Suprapubic skin (tissue), 4 donors: ENCODE data around the gene RPS6KA3. TPM values are rescaled to one million over a fixed set of nuclear protein-coding genes. Genes with fewer than 3 reads are reported as not detected.

Experiments
- DNase-seq, 2 donors: peaks; one replicate each; pipeline ENCODE4 v3.0.0-alpha.2; 2019; ENCODE audit warnings: low spot score in 2 of 2
- H3K27ac ChIP-seq: fragments of 200-600 bp; sonication (generic); one replicate; pipeline ENCODE4 v1.5.1; 2019
- H3K27me3 ChIP-seq: fragments of 200-600 bp; sonication (generic); one replicate; pipeline ENCODE4 v1.5.1; 2019
- H3K36me3 ChIP-seq: fragments of 200-600 bp; sonication (generic); one replicate; pipeline ENCODE4 v1.5.1; 2019
- H3K4me1 ChIP-seq: fragments of 200-600 bp; sonication (generic); one replicate; pipeline ENCODE4 v1.5.1; 2019
- H3K4me3 ChIP-seq: fragments of 200-600 bp; sonication (generic); one replicate; pipeline ENCODE4 v1.5.1; 2019; ENCODE audit warnings: mild to moderate bottlenecking
- H3K9me3 ChIP-seq: fragments of 200-600 bp; sonication (generic); one replicate; pipeline ENCODE4 v1.5.1; 2019
- EP300 ChIP-seq: sonication (generic); formaldehyde crosslinking; IDR thresholded peaks from one replicate; pipeline ENCODE4 v1.6.1; 2017; ENCODE audit warnings: antibody characterized with exemption
- POLR2A ChIP-seq, 2 donors: fragments of 450-650 bp; IDR thresholded peaks; one replicate each; pipeline ENCODE4 v1.6.1; 2017; ENCODE audit warnings: antibody characterized with exemption in 2 of 2, mild to moderate bottlenecking in 2 of 2, moderate library complexity in 2 of 2
- POLR2AphosphoS5 ChIP-seq, 3 donors: sonication (generic); formaldehyde crosslinking; IDR thresholded peaks; one replicate each; pipeline ENCODE4 v1.6.1; 2017; ENCODE audit warnings: antibody characterized with exemption in 3 of 3
- WGBS: methylation state at CpG from one replicate; pipeline ENCODE4 v1.1.5; 2018; 5-methylcytosine and 5-hydroxymethylcytosine counted together
- total RNA-seq, 4 donors: library from RNA; depleted of rRNA; stranded (reverse); fragments of >200 nt; gene quantifications; one replicate each; pipeline ENCODE4 v1.1.0, GENCODE V29; 2016
- TF ChIP-seq, protein P1 (sequence below), 2 donors: fragments of 200-600 bp in 1 of 2; fragments of 450-650 bp in 1 of 2; sonication (generic) in 1 of 2; IDR thresholded peaks; one replicate each; pipeline ENCODE4 v1.5.1; 2016 to 2019; ENCODE audit warnings: antibody characterized with exemption in 2 of 2, mild to moderate bottlenecking in 1 of 2, moderate library complexity in 1 of 2

Gene RPS6KA3
- total RNA-seq, 4 donors from 2014 or later = 27.2 to 36.0 (median 32.2) TPM

GRCh38 chrX:20217271-20217670 is 49.4 kb downstream of the RPS6KA3 start:
- Histone ChIP-seq H3K27ac (no peak overlapping the region), H3K4me3 (no peak overlapping the region), H3K27me3 (no peaks in the 10 kb centered on the region)

DNA sequence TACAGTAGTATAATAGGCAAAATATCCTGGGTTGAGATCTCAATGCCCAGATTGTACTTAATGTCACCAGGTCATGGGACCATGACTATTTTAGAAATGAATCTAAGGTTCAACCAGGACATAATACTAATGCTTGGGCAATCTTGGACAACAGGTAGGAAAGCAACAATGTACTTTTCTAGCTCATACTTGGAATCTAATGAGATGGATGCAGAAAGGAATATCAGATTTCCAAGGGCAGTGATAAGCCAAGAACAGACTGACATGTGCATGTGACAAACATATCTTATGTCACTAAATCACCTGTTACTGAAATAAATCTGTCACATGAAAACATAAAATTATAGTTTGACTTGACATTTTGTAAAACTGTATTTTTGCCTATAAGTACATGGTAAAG is 51.1 kb downstream of the RPS6KA3 start:
- Histone ChIP-seq H3K36me3 (no peaks in the 10 kb centered on the region), H3K4me3 (no peak overlapping the region), H3K4me1 (peaks cover 4% of the 10 kb centered on the region), H3K9me3 (no peaks in the 10 kb centered on the region), H3K27ac (no peak overlapping the region), H3K27me3 (no peaks in the 10 kb centered on the region)
- no peak for DNase-seq
- TF ChIP-seq, protein P1, sequence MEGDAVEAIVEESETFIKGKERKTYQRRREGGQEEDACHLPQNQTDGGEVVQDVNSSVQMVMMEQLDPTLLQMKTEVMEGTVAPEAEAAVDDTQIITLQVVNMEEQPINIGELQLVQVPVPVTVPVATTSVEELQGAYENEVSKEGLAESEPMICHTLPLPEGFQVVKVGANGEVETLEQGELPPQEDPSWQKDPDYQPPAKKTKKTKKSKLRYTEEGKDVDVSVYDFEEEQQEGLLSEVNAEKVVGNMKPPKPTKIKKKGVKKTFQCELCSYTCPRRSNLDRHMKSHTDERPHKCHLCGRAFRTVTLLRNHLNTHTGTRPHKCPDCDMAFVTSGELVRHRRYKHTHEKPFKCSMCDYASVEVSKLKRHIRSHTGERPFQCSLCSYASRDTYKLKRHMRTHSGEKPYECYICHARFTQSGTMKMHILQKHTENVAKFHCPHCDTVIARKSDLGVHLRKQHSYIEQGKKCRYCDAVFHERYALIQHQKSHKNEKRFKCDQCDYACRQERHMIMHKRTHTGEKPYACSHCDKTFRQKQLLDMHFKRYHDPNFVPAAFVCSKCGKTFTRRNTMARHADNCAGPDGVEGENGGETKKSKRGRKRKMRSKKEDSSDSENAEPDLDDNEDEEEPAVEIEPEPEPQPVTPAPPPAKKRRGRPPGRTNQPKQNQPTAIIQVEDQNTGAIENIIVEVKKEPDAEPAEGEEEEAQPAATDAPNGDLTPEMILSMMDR (IDR thresholded peaks at IDR 0.05) = no peak
- TF ChIP-seq POLR2AphosphoS5 (IDR thresholded peaks at IDR 0.05) (no peak), POLR2A (IDR thresholded peaks at IDR 0.05) (no peak), EP300 (no peak)

More at GRCh38 chrX:20217271-20217670, 49.4 kb downstream of the RPS6KA3 start:
- WGBS = 34% methylated on average over 1 of the region's 1 CpG
- H3K36me3 ChIP-seq = no peaks in the 10 kb centered on the region
- no peaks in the 10 kb centered on the region for H3K9me3 ChIP-seq
- H3K4me1 ChIP-seq = peaks cover 4% of the 10 kb centered on the region
- no peak for TF ChIP-seq POLR2A (IDR thresholded peaks at IDR 0.05)
- TF ChIP-seq, protein P1 (IDR thresholded peaks at IDR 0.05) = no peak
- no peak for TF ChIP-seq POLR2AphosphoS5 (IDR thresholded peaks at IDR 0.05)
- no peak for TF ChIP-seq EP300
- no peak for DNase-seq

DNA sequence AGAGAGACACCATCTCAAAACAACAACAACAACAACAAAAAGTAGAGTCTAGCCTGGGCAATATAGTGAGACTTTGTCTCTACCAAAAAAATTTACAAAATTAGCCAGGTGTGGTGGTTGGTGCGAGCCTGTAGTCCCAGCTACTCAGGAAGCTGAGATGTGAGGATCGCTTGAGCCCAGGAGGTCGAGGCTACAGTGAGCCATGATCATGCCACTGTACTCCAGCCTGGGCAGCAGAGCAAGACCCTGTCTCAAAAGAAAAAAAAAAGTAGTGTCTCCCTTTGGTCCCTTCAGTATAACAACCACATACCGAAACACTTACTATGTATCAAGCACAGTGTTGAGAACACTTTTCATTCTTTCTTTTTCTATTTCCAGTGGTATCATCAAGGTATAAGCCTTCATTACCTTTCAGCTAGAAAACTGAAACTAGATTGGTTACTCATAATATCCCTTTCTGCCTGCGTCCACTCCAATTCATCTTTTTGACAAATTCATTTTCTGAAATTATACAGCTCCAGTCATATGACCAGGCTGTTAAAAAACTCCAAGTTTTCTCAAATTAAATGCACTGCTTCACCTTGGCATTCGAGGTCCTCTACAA is 54.1 kb downstream of the RPS6KA3 start:
- Histone ChIP-seq H3K27me3 (no peaks in the 10 kb centered on the region), H3K27ac (no peak overlapping the region), H3K4me1 (peaks cover 1% of the 10 kb centered on the region), H3K4me3 (no peak overlapping the region), H3K9me3 (no peaks in the 10 kb centered on the region), H3K36me3 (no peaks in the 10 kb centered on the region)
- 85% methylated on average over 6 of the region's 6 CpGs for WGBS
- DNase-seq = no peak
- TF ChIP-seq POLR2AphosphoS5 (IDR thresholded peaks at IDR 0.05) (no peak), POLR2A (IDR thresholded peaks at IDR 0.05) (no peak), EP300 (no peak)
- TF ChIP-seq, protein P1 (IDR thresholded peaks at IDR 0.05) = no peak

DNA sequence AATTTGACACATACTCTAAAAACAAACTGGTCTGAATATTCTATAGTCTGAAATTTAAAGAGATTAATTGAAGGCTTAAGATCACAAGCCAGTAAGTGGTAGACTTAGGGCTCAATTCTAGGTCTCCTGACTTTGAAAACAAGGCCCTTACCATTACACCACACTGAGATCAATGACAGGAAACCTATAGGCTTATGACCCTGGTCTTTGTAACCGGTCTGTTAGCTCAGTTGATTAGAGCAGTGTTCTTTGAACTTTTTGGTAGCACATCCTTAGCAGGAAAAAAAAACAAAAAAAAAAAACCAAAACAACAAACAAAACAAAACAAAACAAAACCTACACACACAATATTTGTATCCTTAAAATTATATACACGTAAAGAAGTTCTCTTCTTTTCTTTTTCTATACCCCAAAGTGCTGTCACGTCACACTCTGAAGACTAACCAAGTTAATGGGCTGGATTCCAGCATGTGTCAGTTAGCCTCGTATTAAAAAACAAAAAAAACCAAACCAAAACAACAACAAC is 55.4 kb downstream of the RPS6KA3 start:
- H3K4me3 ChIP-seq = no peak overlapping the region
- no peak overlapping the region for H3K27ac ChIP-seq
- no peaks in the 10 kb centered on the region for H3K27me3 ChIP-seq
- no peak for DNase-seq
- 71% methylated on average over 4 of the region's 4 CpGs for WGBS
- TF ChIP-seq EP300 (no peak), POLR2A (IDR thresholded peaks at IDR 0.05) (no peak), POLR2AphosphoS5 (IDR thresholded peaks at IDR 0.05) (no peak)
- TF ChIP-seq, protein P1 (IDR thresholded peaks at IDR 0.05) = no peak
- no peaks in the 10 kb centered on the region for H3K4me1 ChIP-seq
- H3K9me3 ChIP-seq = no peaks in the 10 kb centered on the region
- H3K36me3 ChIP-seq = no peaks in the 10 kb centered on the region

- DNase-seq = no peak
- 71% methylated on average over 4 of the region's 4 CpGs for WGBS
- Histone ChIP-seq H3K36me3 (no peaks in the 10 kb centered on the region), H3K9me3 (no peaks in the 10 kb centered on the region), H3K27ac (no peak overlapping the region), H3K4me1 (no peaks in the 10 kb centered on the region), H3K27me3 (no peaks in the 10 kb centered on the region), H3K4me3 (no peak overlapping the region)
- no peak for TF ChIP-seq POLR2AphosphoS5 (IDR thresholded peaks at IDR 0.05)
Observed at GRCh38 chrX:20205927-20206708, 60.6 kb downstream of the RPS6KA3 start.
